Type B pancreatic cell (in vitro differentiated cells): ENCODE measurements around the gene MYEOV. TPM values are rescaled to one million over a fixed set of nuclear protein-coding genes. Genes with fewer than 3 reads are reported as not detected.

Experiments
- DNase-seq: peaks from one replicate; pipeline ENCODE4 v3.0.0; 2021; ENCODE audit warnings: mixed read lengths; ENCODE audit not compliant: unreplicated experiment; ENCODE audit errors: extremely low spot score
- H3K27ac Mint-ChIP-seq: 2 replicates; pipeline ENCODE4 v1.8.0; 2021; ENCODE audit warnings: mild to moderate bottlenecking, mixed read lengths
- H3K27me3 Mint-ChIP-seq: 2 replicates; pipeline ENCODE4 v1.8.0; 2021; ENCODE audit warnings: mixed read lengths
- H3K36me3 Mint-ChIP-seq: 2 replicates; pipeline ENCODE4 v1.8.0; 2021; ENCODE audit warnings: mixed read lengths
- H3K4me1 Mint-ChIP-seq: one replicate; pipeline ENCODE4 v1.8.0; 2021; ENCODE audit warnings: mixed read lengths; ENCODE audit not compliant: unreplicated experiment
- H3K4me3 Mint-ChIP-seq: 2 replicates; pipeline ENCODE4 v1.8.0; 2021; ENCODE audit warnings: mild to moderate bottlenecking, mixed read lengths
- H3K9me3 Mint-ChIP-seq: 2 replicates; pipeline ENCODE4 v1.8.0; 2021; ENCODE audit warnings: mixed read lengths
- total RNA-seq: library from RNA; stranded (reverse); gene quantifications from 2 replicates; pipeline ENCODE4 v1.2.1, GENCODE V29; 2021; ENCODE audit warnings: low replicate concordance
- TF ChIP-seq, protein P1 (sequence below): fragments of 200-600 bp; sonication (generic); conservative IDR thresholded peaks from 2 replicates; pipeline ENCODE4 v1.5.0; 2021; ENCODE audit warnings: antibody characterized with exemption, mild to moderate bottlenecking

Gene MYEOV
- total RNA-seq, 1 donor from 2014 or later: 4.1 TPM

DNA sequence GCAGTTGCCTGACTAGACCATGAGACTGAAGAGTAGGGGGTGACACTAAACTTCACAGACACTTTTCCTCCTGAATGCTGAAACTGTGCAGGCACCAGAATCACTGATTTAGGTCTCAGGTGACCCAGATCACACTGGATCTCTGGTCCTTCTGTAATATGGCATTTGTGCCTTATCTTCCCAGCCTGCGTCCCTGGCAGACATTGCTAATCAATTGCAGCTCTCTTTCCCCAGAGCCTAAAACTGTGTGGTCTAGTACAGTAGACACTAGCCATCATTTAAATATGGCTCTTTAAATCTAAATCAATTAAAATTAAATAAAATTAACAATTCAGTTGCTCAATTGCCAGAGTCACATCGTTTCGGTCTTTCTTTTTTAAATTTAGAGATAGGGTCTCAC is 17.8 kb upstream of the MYEOV start:
- Mint-ChIP-seq H3K9me3 (no peaks in the 10 kb centered on the region), H3K27ac (no peak overlapping the region)
- TF ChIP-seq, protein P1, sequence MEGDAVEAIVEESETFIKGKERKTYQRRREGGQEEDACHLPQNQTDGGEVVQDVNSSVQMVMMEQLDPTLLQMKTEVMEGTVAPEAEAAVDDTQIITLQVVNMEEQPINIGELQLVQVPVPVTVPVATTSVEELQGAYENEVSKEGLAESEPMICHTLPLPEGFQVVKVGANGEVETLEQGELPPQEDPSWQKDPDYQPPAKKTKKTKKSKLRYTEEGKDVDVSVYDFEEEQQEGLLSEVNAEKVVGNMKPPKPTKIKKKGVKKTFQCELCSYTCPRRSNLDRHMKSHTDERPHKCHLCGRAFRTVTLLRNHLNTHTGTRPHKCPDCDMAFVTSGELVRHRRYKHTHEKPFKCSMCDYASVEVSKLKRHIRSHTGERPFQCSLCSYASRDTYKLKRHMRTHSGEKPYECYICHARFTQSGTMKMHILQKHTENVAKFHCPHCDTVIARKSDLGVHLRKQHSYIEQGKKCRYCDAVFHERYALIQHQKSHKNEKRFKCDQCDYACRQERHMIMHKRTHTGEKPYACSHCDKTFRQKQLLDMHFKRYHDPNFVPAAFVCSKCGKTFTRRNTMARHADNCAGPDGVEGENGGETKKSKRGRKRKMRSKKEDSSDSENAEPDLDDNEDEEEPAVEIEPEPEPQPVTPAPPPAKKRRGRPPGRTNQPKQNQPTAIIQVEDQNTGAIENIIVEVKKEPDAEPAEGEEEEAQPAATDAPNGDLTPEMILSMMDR: no peak

DNA sequence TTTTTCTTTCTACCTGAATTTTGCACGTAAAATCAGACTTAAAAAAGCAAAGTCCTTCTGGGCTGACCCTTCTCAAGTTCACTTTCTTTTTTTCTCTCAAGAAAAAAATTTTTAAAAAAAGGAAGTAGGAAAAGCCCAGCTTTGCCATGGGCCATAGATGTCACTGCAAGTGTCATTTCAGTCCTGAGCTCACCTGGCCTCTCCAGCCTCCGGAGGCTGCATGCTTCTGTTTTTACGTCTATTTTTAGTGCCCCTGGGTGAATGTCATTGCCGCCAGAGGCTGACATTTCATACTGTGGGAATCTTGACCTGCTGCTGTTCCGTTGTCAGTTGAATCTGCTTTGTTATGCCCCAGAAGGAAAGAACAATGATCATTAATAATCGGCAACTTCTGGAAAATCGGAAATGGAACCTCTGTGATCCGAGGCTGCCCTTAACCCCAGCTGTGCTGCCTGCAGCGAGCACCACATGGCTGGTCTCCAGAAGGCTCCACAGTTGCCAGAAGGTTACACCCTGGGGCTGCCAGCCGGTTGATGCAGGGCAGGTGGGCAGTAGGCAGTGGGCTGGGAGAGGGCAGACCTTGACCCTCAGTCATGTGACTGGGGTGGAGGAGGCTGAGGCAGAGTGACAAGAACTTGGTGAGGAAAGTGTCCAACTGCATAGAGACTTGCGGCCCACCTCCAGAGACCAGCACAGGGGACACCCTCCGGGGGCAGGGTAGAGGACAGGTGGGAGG is 16.7 kb upstream of the MYEOV start:
- DNase-seq: no peak
- no peak overlapping the region for H3K27ac Mint-ChIP-seq
- H3K27me3 Mint-ChIP-seq: peaks cover 4% of the 10 kb centered on the region
- H3K4me1 Mint-ChIP-seq: peaks cover 24% of the 10 kb centered on the region
- H3K9me3 Mint-ChIP-seq: no peaks in the 10 kb centered on the region
- no peak overlapping the region for H3K4me3 Mint-ChIP-seq
- H3K36me3 Mint-ChIP-seq: peaks cover under 1% of the 10 kb centered on the region
- TF ChIP-seq, protein P1: no peak

More for the DNA sequence above, 17.8 kb upstream of the MYEOV start:
- no peak for DNase-seq
- Mint-ChIP-seq H3K4me1 (peaks cover 24% of the 10 kb centered on the region), H3K27me3 (peaks cover 8% of the 10 kb centered on the region), H3K4me3 (no peak overlapping the region), H3K36me3 (peaks cover 4% of the 10 kb centered on the region)

DNA sequence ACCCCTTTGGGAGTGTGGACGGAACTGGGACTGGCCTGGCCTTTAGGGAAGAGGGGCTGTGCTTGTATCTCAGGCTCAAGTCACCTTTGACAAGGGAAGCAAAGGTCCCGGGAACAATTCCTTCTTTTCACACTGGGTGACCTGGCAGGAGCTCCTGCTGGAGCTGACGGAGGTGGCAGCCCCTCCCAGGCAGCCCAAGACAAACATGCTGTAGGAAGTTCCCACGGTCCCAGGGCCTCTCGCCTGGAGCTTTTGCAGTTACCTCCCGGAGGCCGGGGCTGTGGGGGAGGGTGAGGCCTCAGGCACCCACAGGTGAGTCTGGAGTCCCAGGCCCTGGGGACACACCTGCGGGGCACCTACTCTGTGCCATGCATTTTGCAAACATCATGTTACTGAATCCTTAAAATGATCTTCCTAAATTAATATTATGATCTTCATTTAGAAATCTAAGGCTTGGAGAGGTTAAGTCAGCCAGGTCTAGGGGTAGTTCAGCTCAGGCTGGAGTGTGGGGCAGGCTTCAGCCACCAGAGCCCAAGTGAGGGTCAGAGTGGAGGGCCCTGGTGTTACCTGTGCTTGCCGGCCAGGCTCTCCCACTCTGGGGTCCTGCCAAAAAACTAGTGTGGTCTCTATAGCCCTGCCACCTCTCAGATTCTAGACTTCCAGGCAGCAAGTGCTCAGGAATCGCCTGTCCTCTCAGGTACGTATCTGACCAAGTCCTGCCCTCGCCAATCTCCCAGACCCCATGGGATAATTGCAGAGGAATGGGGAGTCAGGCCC is 15.7 kb upstream of the MYEOV start:
- Mint-ChIP-seq H3K9me3 (no peaks in the 10 kb centered on the region), H3K4me1 (peaks cover 24% of the 10 kb centered on the region), H3K27ac (no peak overlapping the region), H3K4me3 (no peak overlapping the region), H3K27me3 (peaks cover 4% of the 10 kb centered on the region), H3K36me3 (no peaks in the 10 kb centered on the region)
- TF ChIP-seq, protein P1: no peak
- DNase-seq: no peak

DNA sequence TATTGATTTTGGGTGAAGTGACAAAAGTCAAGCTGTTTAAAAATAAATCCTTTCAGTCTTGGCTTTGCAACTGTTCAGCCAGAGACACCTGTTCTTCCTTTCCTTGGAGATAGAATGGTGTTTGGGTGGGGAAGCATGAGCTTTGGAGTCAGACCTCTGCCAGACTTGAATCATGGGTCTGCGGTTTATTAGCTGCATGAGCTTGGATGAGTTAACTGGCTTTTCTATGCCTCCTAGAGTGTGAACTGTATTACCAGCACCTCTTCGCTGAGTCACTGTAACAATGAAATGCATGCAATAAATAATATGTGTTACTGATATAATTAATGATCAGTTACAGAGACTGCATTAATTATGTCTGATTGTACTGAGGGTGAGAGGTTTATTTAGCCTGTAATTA is 13.5 kb upstream of the MYEOV start:
- Mint-ChIP-seq H3K27me3 (no peaks in the 10 kb centered on the region), H3K4me1 (peaks cover 9% of the 10 kb centered on the region)

DNA sequence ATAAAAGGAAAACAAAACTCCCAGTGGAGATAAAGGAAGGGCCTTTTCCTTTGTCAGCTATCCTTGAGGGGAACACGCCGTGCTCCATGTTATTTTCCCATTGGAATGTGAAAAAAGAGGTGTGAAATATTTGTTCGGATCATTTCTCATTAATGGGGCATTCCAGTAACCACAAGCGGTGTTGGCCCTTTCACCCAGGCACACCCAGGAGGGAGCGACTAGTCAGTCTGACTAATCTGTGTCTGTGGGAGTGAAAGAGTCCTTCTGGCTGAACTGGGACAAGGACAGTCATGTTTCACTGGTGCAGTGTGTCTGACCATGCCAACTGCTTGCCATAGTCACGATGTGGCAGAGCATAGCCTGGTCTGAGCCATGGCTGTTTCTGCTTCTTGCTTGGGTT is 13.0 kb upstream of the MYEOV start:
- H3K27ac Mint-ChIP-seq: peak overlapping the region; percentile 75
- TF ChIP-seq, protein P1: no peak
- no peaks in the 10 kb centered on the region for H3K36me3 Mint-ChIP-seq
- no peaks in the 10 kb centered on the region for H3K9me3 Mint-ChIP-seq
- H3K4me1 Mint-ChIP-seq: peaks cover 11% of the 10 kb centered on the region
- DNase-seq: no peak
- H3K4me3 Mint-ChIP-seq: no peak overlapping the region
- H3K27me3 Mint-ChIP-seq: no peaks in the 10 kb centered on the region

More for the DNA sequence above, 13.5 kb upstream of the MYEOV start:
- no peaks in the 10 kb centered on the region for H3K9me3 Mint-ChIP-seq
- H3K36me3 Mint-ChIP-seq: no peaks in the 10 kb centered on the region
- H3K27ac Mint-ChIP-seq: peak overlapping the region; percentile 75
- no peak for DNase-seq
- TF ChIP-seq, protein P1: no peak
- no peak overlapping the region for H3K4me3 Mint-ChIP-seq
